ENCODE measurements around the gene PPP1R10. TPM values are rescaled to one million over a fixed set of nuclear protein-coding genes. Genes with fewer than 3 reads are reported as not detected.

The PPP1R10 gene
- total and polyA plus RNA-seq, 2 of the 13 experiments (the other 11 are each of a cell fraction or from before 2014, with no cell fraction given) = 26.3 to 38.4 TPM

GRCh38 chr6:30616811-30617564 lies at the start of gene PPP1R10 (continued):
- TF ChIP-seq, protein P1, sequence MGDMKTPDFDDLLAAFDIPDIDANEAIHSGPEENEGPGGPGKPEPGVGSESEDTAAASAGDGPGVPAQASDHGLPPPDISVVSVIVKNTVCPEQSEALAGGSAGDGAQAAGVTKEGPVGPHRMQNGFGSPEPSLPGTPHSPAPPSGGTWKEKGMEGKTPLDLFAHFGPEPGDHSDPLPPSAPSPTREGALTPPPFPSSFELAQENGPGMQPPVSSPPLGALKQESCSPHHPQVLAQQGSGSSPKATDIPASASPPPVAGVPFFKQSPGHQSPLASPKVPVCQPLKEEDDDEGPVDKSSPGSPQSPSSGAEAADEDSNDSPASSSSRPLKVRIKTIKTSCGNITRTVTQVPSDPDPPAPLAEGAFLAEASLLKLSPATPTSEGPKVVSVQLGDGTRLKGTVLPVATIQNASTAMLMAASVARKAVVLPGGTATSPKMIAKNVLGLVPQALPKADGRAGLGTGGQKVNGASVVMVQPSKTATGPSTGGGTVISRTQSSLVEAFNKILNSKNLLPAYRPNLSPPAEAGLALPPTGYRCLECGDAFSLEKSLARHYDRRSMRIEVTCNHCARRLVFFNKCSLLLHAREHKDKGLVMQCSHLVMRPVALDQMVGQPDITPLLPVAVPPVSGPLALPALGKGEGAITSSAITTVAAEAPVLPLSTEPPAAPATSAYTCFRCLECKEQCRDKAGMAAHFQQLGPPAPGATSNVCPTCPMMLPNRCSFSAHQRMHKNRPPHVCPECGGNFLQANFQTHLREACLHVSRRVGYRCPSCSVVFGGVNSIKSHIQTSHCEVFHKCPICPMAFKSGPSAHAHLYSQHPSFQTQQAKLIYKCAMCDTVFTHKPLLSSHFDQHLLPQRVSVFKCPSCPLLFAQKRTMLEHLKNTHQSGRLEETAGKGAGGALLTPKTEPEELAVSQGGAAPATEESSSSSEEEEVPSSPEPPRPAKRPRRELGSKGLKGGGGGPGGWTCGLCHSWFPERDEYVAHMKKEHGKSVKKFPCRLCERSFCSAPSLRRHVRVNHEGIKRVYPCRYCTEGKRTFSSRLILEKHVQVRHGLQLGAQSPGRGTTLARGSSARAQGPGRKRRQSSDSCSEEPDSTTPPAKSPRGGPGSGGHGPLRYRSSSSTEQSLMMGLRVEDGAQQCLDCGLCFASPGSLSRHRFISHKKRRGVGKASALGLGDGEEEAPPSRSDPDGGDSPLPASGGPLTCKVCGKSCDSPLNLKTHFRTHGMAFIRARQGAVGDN (CRISPR knock-in tag; IDR thresholded peaks at IDR 0.05) = no peak
- TF ChIP-seq ZNF747 (CRISPR knock-in tag; IDR thresholded peaks at IDR 0.05; ENCODE audit: borderline replicate concordance) (peak; percentile 68; the same call in 1 of the 2 replicates), CHD2 (IDR thresholded peaks at IDR 0.05; ENCODE audit: low read depth, low read length) (peak; percentile 97), ZFP1 (CRISPR knock-in tag; IDR thresholded peaks at IDR 0.05) (no peak; the same call in 1 of the 2 replicates), PITX1 (CRISPR knock-in tag; IDR thresholded peaks at IDR 0.05) (no peak), ZNF547 (CRISPR knock-in tag; IDR thresholded peaks at IDR 0.05) (0 out of 2 replicates have a peak, but pooled peaks have one; percentile 21), SP1 (IDR thresholded peaks at IDR 0.05) (peak; percentile 76; the same call in 1 of the 2 replicates), SP1 (CRISPR knock-in tag; IDR thresholded peaks at IDR 0.05) (peak; percentile 87), ZNF766 (CRISPR knock-in tag; IDR thresholded peaks at IDR 0.05; ENCODE audit: borderline replicate concordance) (peak; percentile 66; the same call in 1 of the 2 replicates), ZNF33A (CRISPR knock-in tag; IDR thresholded peaks at IDR 0.05; ENCODE audit: borderline replicate concordance) (no peak), ELF1 (CRISPR knock-in tag; IDR thresholded peaks at IDR 0.05) (peak; percentile 98), FOXK2 (IDR thresholded peaks at IDR 0.05) (peak; percentile 80), SCMH1 (CRISPR knock-in tag; IDR thresholded peaks at IDR 0.05; ENCODE audit: borderline replicate concordance) (no peak), TBP (CRISPR knock-in tag; IDR thresholded peaks at IDR 0.05) (0 out of 2 replicates have a peak, but pooled peaks have one; percentile 34), ZKSCAN1 (IDR thresholded peaks at IDR 0.05; ENCODE audit: low read length) (0 out of 2 replicates have a peak, but pooled peaks have one; percentile 33), UBTF (CRISPR knock-in tag; IDR thresholded peaks at IDR 0.05) (no peak; the same call in 1 of the 2 replicates), ZNF577 (CRISPR knock-in tag; IDR thresholded peaks at IDR 0.05; ENCODE audit: borderline replicate concordance, low read depth) (no peak), BRD4 (CRISPR knock-in tag; IDR thresholded peaks at IDR 0.05) (peak; percentile 90), ZNF468 (CRISPR knock-in tag; IDR thresholded peaks at IDR 0.05) (no peak), MIXL1 (CRISPR knock-in tag; IDR thresholded peaks at IDR 0.05) (peak; percentile 30; the same call in 1 of the 2 replicates), NAIF1 (CRISPR knock-in tag; IDR thresholded peaks at IDR 0.05; ENCODE audit: borderline replicate concordance) (no peak), GMEB2 (CRISPR knock-in tag; IDR thresholded peaks at IDR 0.05; ENCODE audit: low read depth) (peak; percentile 82; the same call in 1 of the 2 replicates)
